T-helper 22 cell (primary cell): Measurements from ENCODE around the gene DCAF8L2.
"Not testable (repeated sequence)": the region's sequence is repeated elsewhere in the genome, so short reads cannot be mapped to it uniquely, and the experiment has no call there.

ENCODE experiments used
- DNase-seq: peaks from one replicate; pipeline ENCODE4 v3.0.0-alpha.2; 2020; ENCODE audit warnings: low read depth

Gene DCAF8L2

GRCh38 chrX:27590044-27590443 is at the start of gene DCAF8L2:
Gene DCAF8L2, plus strand, starts transcription at chrX:27590344. Its CDS starts 156,552 bp downstream, at chrX:27746896.
- no peak for DNase-seq

GRCh38 chrX:27541161-27541560 is 49.0 kb upstream of the DCAF8L2 start:
- DNase-seq, result not testable (repeated sequence)

GRCh38 chrX:27548624-27549023 is 41.5 kb upstream of the DCAF8L2 start:
- no peak for DNase-seq

GRCh38 chrX:27549688-27550087 is 40.5 kb upstream of the DCAF8L2 start:
- DNase-seq, result no peak

- no peak for DNase-seq
Observed at GRCh38 chrX:27555514-27555913, 34.6 kb upstream of the DCAF8L2 start.

GRCh38 chrX:27565992-27566391 is 24.2 kb upstream of the DCAF8L2 start:
- DNase-seq, result no peak

GRCh38 chrX:27571164-27571563 is 19.0 kb upstream of the DCAF8L2 start:
- DNase-seq, result no peak

- no peak for DNase-seq
Observed at GRCh38 chrX:27575565-27575964, 14.6 kb upstream of the DCAF8L2 start.

- no peak for DNase-seq
Observed at GRCh38 chrX:27583976-27584375, 6.2 kb upstream of the DCAF8L2 start.

- no peak for DNase-seq
Observed at GRCh38 chrX:27591938-27592337, 1.8 kb downstream of the DCAF8L2 start.

GRCh38 chrX:27597508-27597907 is 7.4 kb downstream of the DCAF8L2 start:
- DNase-seq, result no peak

GRCh38 chrX:27598312-27598711 is 8.2 kb downstream of the DCAF8L2 start:
- DNase-seq, result no peak

GRCh38 chrX:27599928-27600327 is 9.8 kb downstream of the DCAF8L2 start:
- DNase-seq, result no peak

GRCh38 chrX:27600686-27601085 is 10.5 kb downstream of the DCAF8L2 start:
- DNase-seq, result no peak

GRCh38 chrX:27608671-27609070 is 18.5 kb downstream of the DCAF8L2 start:
- DNase-seq, result no peak

GRCh38 chrX:27619459-27619858 is 29.3 kb downstream of the DCAF8L2 start:
- DNase-seq, result no peak

GRCh38 chrX:27619975-27620374 is 29.8 kb downstream of the DCAF8L2 start:
- no peak for DNase-seq

GRCh38 chrX:27622883-27623282 is 32.7 kb downstream of the DCAF8L2 start:
- DNase-seq, result no peak

- no peak for DNase-seq
Observed at GRCh38 chrX:27626066-27626465, 35.9 kb downstream of the DCAF8L2 start.

GRCh38 chrX:27633328-27633727 is 43.2 kb downstream of the DCAF8L2 start:
- DNase-seq, result no peak

- no peak for DNase-seq
Observed at GRCh38 chrX:27656581-27656980, 66.4 kb downstream of the DCAF8L2 start.

GRCh38 chrX:27660878-27661277 is 70.7 kb downstream of the DCAF8L2 start:
- no peak for DNase-seq

GRCh38 chrX:27671234-27671633 is 81.1 kb downstream of the DCAF8L2 start:
- DNase-seq, result no peak

GRCh38 chrX:27674491-27674890 is 84.3 kb downstream of the DCAF8L2 start:
- no peak for DNase-seq

- no peak for DNase-seq
Observed at GRCh38 chrX:27675493-27675892, 85.3 kb downstream of the DCAF8L2 start.
